Heart left ventricle (tissue), 16 donors: Measurements from ENCODE around the gene HTR2A. TPM values are rescaled to one million over a fixed set of nuclear protein-coding genes. Genes with fewer than 3 reads are reported as not detected.

Experiments
- ATAC-seq, 4 donors: fragments of 200-7000 bp; cut with Tn5 transposase; one replicate each; pipeline ENCODE4 v1.9.1; 2020 to 2022; ENCODE audit warnings: moderate library complexity in 4 of 4, mild to moderate bottlenecking in 3 of 4, moderate number of reproducible peaks in 1 of 4
- DNase-seq, 5 donors: peaks; one replicate each; pipeline ENCODE4 v3.0.0-alpha.2; 2020
- H3K27ac ChIP-seq, 12 donors: fragments of 200-600 bp; sonication (generic) in 4 of 12; one replicate each; pipeline versions ENCODE4 v1.5.0 to v1.8.0; 2016 to 2022; ENCODE audit warnings: mild to moderate bottlenecking in 2 of 12
- H3K27me3 ChIP-seq, 9 donors: fragments of 200-600 bp; sonication (generic) in 2 of 9; one replicate each; pipeline versions ENCODE4 v1.5.1 to v1.8.0; 2016 to 2022; ENCODE audit warnings: mild to moderate bottlenecking in 3 of 9
- H3K36me3 ChIP-seq, 9 donors: fragments of 200-600 bp; sonication (generic) in 2 of 9; one replicate each; pipeline versions ENCODE4 v1.5.0 to v1.8.0; 2018 to 2022; ENCODE audit warnings: mild to moderate bottlenecking in 2 of 9
- H3K4me1 ChIP-seq, 12 donors: fragments of 200-600 bp; sonication (generic) in 4 of 12; one replicate each; pipeline versions ENCODE4 v1.5.0 to v1.8.0; 2016 to 2022; ENCODE audit warnings: mild to moderate bottlenecking in 3 of 12
- H3K4me3 ChIP-seq, 12 donors: fragments of 200-600 bp; sonication (generic) in 4 of 12; one replicate each; pipeline versions ENCODE4 v1.5.0 to v1.8.0; 2017 to 2022; ENCODE audit warnings: mild to moderate bottlenecking in 9 of 12, moderate library complexity in 4 of 12
- H3K9me3 ChIP-seq, 12 donors: fragments of 200-600 bp; sonication (generic) in 4 of 12; one replicate each; pipeline versions ENCODE4 v1.5.0 to v1.8.0; 2016 to 2022; ENCODE audit warnings: mild to moderate bottlenecking in 1 of 12
- CTCF ChIP-seq, 12 donors: fragments of 200-600 bp; sonication (generic) in 4 of 12; IDR thresholded peaks; one replicate each; pipeline versions ENCODE4 v1.5.0 to v1.8.0; 2018 to 2022; ENCODE audit warnings: antibody characterized with exemption in 12 of 12, mild to moderate bottlenecking in 5 of 12
- POLR2A ChIP-seq, 2 donors: fragments of 450-650 bp; IDR thresholded peaks; one replicate each; pipeline ENCODE4 v1.6.1; 2017; ENCODE audit warnings: antibody characterized with exemption in 2 of 2, mild to moderate bottlenecking in 2 of 2, moderate library complexity in 2 of 2
- WGBS, 4 donors: extraction: QIAGEN DNeasy Blood & Tissue Kit in 2 of 4; methylation state at CpG; one replicate each; pipeline versions ENCODE4 v1.1.5 to v1.1.7; 2013 to 2018; 5-methylcytosine and 5-hydroxymethylcytosine counted together
- intact Hi-C, 10 donors: fragments of 100-400 bp; cut with DNase I; formaldehyde crosslinking; loops; one replicate each; pipeline versions ENCODE4 v1.11.1 to v1.14.2; 2022
- polyA plus RNA-seq, 2 donors: library from polyadenylated mRNA; stranded (reverse); fragments of 200-250 nt; gene quantifications; one replicate each; pipeline ENCODE4 v1.2.3, GENCODE V29; 2013
- total RNA-seq, 9 donors: library from RNA; depleted of rRNA in 2 of 9; stranded (reverse); fragments of >200 nt in 2 of 9; fragmentation: NEBNext Ultra II Directional in 3 of 9; extraction: Animal tissue kit (Norgen Biotek cat#: 25700) in 3 of 9; gene quantifications; one replicate each; pipeline versions ENCODE4 v1.1.0 to v1.2.4, GENCODE V29; 2016 to 2023
- donor health status: ischemic (EF 13 %, LVEDD 7.1; RV severe dilation, severe dysfunction).
- donor health status: healthy with polysubstance abuse.
- donor health status: DM: no; HTN: yes; CAD: no.
- donor health status: DM: no; HTN: no; CAD: no.
- donor health status: ischemic (EF 25% LVEDD 6.9; RV normal size, moderate dysfunction).
- donor health status: ischemic (EF 25% LVEDD 5.7; RV mildly dilated, moderate dysfunction).
- donor health status: healthy.
- donor health status: DM: yes; HTN: yes; CAD: no.
- donor health status: ischemic (EF 35%, LVEDD 5.7; RV mildly dilated, moderate dysfunction).
- donor health status: nonischemic (EF 11% LVEDD 7.7; RV severe dilation, severe dysfunction).
- donor health status: DM: yes; HTN: yes; CAD: no.
- donor health status: PGD.
- donor health status: ischemic (EF 29% LVEDD 5.4; RV normal size, mild dysfunction).
- donor health status: nonischemic (EF 23%, LVEDD 6.1; RV moderate dilation, normal function).

HTR2A gene
- total and polyA plus RNA-seq, 11 donors = 0.04 to 0.41 (median 0.19) TPM; not detected in 5

GRCh38 chr13:46817838-46818476 is 78.9 kb downstream of the HTR2A start:
- no peak for DNase-seq
- Histone ChIP-seq H3K27ac (no peak overlapping the region), H3K4me3 (no peak overlapping the region), H3K36me3 (no peaks in the 10 kb centered on the region), H3K4me1 (no peaks in the 10 kb centered on the region), H3K9me3 (peaks cover 0 to 4% (median 0%) of the 10 kb centered on the region in 12 donors), H3K27me3 (peaks cover 0 to 4% (median 0%) of the 10 kb centered on the region in 9 donors)
- intact Hi-C loops = no loop called here
- no peak for ATAC-seq
- WGBS, 4 donors = 78 to 89% (median 89%) methylated on average over 6 to 13 of the region's 13 CpGs
- TF ChIP-seq CTCF (IDR thresholded peaks at IDR 0.05) = no peak
- TF ChIP-seq POLR2A (IDR thresholded peaks at IDR 0.05) = no peak

- TF ChIP-seq POLR2A (IDR thresholded peaks at IDR 0.05) (no peak), CTCF (IDR thresholded peaks at IDR 0.05) (no peak)
- 39 to 65% (median 54%) methylated on average over 1 of the region's 1 CpG for WGBS, 4 donors
- Histone ChIP-seq H3K9me3 (peaks cover 0 to 13% (median 6%) of the 10 kb centered on the region in 12 donors), H3K36me3 (no peaks in the 10 kb centered on the region), H3K4me3 (no peak overlapping the region), H3K27ac (no peak overlapping the region), H3K27me3 (peaks cover 0 to 4% (median 0%) of the 10 kb centered on the region in 9 donors), H3K4me1 (no peaks in the 10 kb centered on the region)
- DNase-seq (no peak), ATAC-seq (peak in 2 of 4 donors; percentile 58 to 66)
- intact Hi-C loops = no loop called here
Measured at GRCh38 chr13:46817095-46817494, 79.8 kb downstream of the HTR2A start.

GRCh38 chr13:46816371-46816770 is 80.5 kb downstream of the HTR2A start:
- Histone ChIP-seq H3K27me3 (peaks cover 0 to 4% (median 0%) of the 10 kb centered on the region in 9 donors), H3K36me3 (no peaks in the 10 kb centered on the region), H3K9me3 (peaks cover 0 to 19% (median 9%) of the 10 kb centered on the region in 12 donors), H3K27ac (no peak overlapping the region), H3K4me3 (no peak overlapping the region), H3K4me1 (no peaks in the 10 kb centered on the region)
- WGBS, 4 donors = 88 to 94% (median 90%) methylated on average over 1 of the region's 1 CpG
- ATAC-seq (no peak), DNase-seq (no peak)
- intact Hi-C loops = no loop called here
- TF ChIP-seq POLR2A (IDR thresholded peaks at IDR 0.05) (no peak), CTCF (IDR thresholded peaks at IDR 0.05) (no peak)

GRCh38 chr13:46812301-46812797 is 84.5 kb downstream of the HTR2A start:
- peaks cover 0 to 3% (median 0%) of the 10 kb centered on the region in 9 donors for H3K27me3 ChIP-seq
- no peak for ATAC-seq
- no peaks in the 10 kb centered on the region for H3K36me3 ChIP-seq
- TF ChIP-seq CTCF (IDR thresholded peaks at IDR 0.05) = no peak
- no peak for TF ChIP-seq POLR2A (IDR thresholded peaks at IDR 0.05)
- H3K9me3 ChIP-seq = peaks cover 0 to 22% (median 9%) of the 10 kb centered on the region in 12 donors
- H3K27ac ChIP-seq = no peak overlapping the region
- no peaks in the 10 kb centered on the region for H3K4me1 ChIP-seq
- intact Hi-C loops = no loop called here
- no peak for DNase-seq
- H3K4me3 ChIP-seq = no peak overlapping the region
